SK-N-SH treated with all-trans-retinoic acid at 6 μM for 48 hours (cell line): Measurements from ENCODE around the gene IL3RA.
"Not testable (repeated sequence)": the region's sequence is repeated elsewhere in the genome, so short reads cannot be mapped to it uniquely, and the experiment has no call there.

ENCODE experiments used
- ATAC-seq: fragments of 200-7000 bp; cut with Tn5 transposase; 3 replicates; pipeline ENCODE4 v1.9.1; 2020; ENCODE audit warnings: mild to moderate bottlenecking, moderate library complexity
- ARNTL ChIP-seq: fragments of 450-650 bp; formaldehyde crosslinking; IDR thresholded peaks from 2 replicates; pipeline ENCODE4 v1.5.0; 2020; ENCODE audit warnings: low read depth, mild to moderate bottlenecking, moderate library complexity, borderline replicate concordance
- CREB5 ChIP-seq: fragments of 250-450 bp; sonication (Bioruptor Pico); IDR thresholded peaks from 2 replicates; pipeline ENCODE4 v1.5.1; 2020; ENCODE audit warnings: low read depth, mild to moderate bottlenecking, moderate library complexity
- CSDC2 ChIP-seq: fragments of 250-450 bp; sonication (Bioruptor Pico); IDR thresholded peaks from 2 replicates; pipeline ENCODE4 v1.5.0; 2020; ENCODE audit warnings: mild to moderate bottlenecking, moderate library complexity
- CSRNP3 ChIP-seq: fragments of 250-450 bp; sonication (Bioruptor Pico); IDR thresholded peaks from 2 replicates; pipeline ENCODE4 v1.5.1; 2021; ENCODE audit warnings: mild to moderate bottlenecking, moderate library complexity
- GLIS3 ChIP-seq: fragments of 250-450 bp; sonication (Bioruptor Pico); IDR thresholded peaks from 2 replicates; pipeline ENCODE4 v1.5.0; 2020; ENCODE audit warnings: mild to moderate bottlenecking, moderate library complexity
- ISL1 ChIP-seq: fragments of 250-450 bp; sonication (Bioruptor Pico); IDR thresholded peaks from 2 replicates; pipeline ENCODE4 v2.1.2; 2022; ENCODE audit warnings: mild to moderate bottlenecking, moderate library complexity
- OSR1 ChIP-seq: fragments of 250-450 bp; sonication (Bioruptor Pico); IDR thresholded peaks from 2 replicates; pipeline ENCODE4 v1.8.0; 2022; ENCODE audit warnings: moderate library complexity, mild to moderate bottlenecking, inconsistent platforms
- PATZ1 ChIP-seq: fragments of 250-450 bp; sonication (Bioruptor Pico); IDR thresholded peaks from 2 replicates; pipeline ENCODE4 v1.8.0; 2020; ENCODE audit warnings: mild to moderate bottlenecking, moderate library complexity, borderline replicate concordance
- POU6F1 ChIP-seq: fragments of 250-450 bp; sonication (Bioruptor Pico); IDR thresholded peaks from 2 replicates; pipeline ENCODE4 v1.8.0; 2021; ENCODE audit warnings: low read depth, mild to moderate bottlenecking, moderate library complexity, borderline replicate concordance
- PPARA ChIP-seq: fragments of 250-450 bp; sonication (Bioruptor Pico); IDR thresholded peaks from 2 replicates; pipeline ENCODE4 v1.5.0; 2020; ENCODE audit warnings: mild to moderate bottlenecking, borderline replicate concordance
- RARB ChIP-seq: fragments of 250-450 bp; sonication (Bioruptor Pico); IDR thresholded peaks from 2 replicates; pipeline ENCODE4 v1.8.0; 2021; ENCODE audit warnings: mild to moderate bottlenecking, moderate library complexity
- SNAI2 ChIP-seq: fragments of 250-450 bp; sonication (Bioruptor Pico); IDR thresholded peaks from 2 replicates; pipeline ENCODE4 v1.5.0; 2020; ENCODE audit warnings: mild to moderate bottlenecking, moderate library complexity
- TCF4 ChIP-seq: fragments of 250-450 bp; sonication (Bioruptor Pico); IDR thresholded peaks from 2 replicates; pipeline ENCODE4 v1.8.0; 2021; ENCODE audit warnings: mild to moderate bottlenecking, moderate library complexity, borderline replicate concordance
- TOX ChIP-seq: fragments of 250-450 bp; sonication (Bioruptor Pico); IDR thresholded peaks from 2 replicates; pipeline ENCODE4 v1.8.0; 2021; ENCODE audit warnings: mild to moderate bottlenecking, moderate library complexity, borderline replicate concordance
- TSHZ2 ChIP-seq: fragments of 250-450 bp; sonication (Bioruptor Pico); IDR thresholded peaks from 2 replicates; pipeline ENCODE4 v1.5.0; 2020; ENCODE audit warnings: mild to moderate bottlenecking, moderate library complexity
- ZC3H10 ChIP-seq: fragments of 250-450 bp; sonication (Bioruptor Pico); IDR thresholded peaks from 2 replicates; pipeline ENCODE4 v1.5.1; 2021; ENCODE audit warnings: mild to moderate bottlenecking, moderate library complexity
- ZFP30 ChIP-seq: fragments of 450-650 bp; formaldehyde crosslinking; IDR thresholded peaks from 2 replicates; pipeline ENCODE4 v1.5.0; 2022; ENCODE audit warnings: mild to moderate bottlenecking, moderate library complexity
- ZNF70 ChIP-seq: fragments of 450-650 bp; formaldehyde crosslinking; IDR thresholded peaks from 2 replicates; pipeline ENCODE4 v1.5.0; 2020; ENCODE audit warnings: mild to moderate bottlenecking, moderate library complexity
- ZNF8 ChIP-seq: fragments of 450-650 bp; formaldehyde crosslinking; IDR thresholded peaks from 2 replicates; pipeline ENCODE4 v1.5.0; 2020; ENCODE audit warnings: mild to moderate bottlenecking, moderate library complexity

The IL3RA gene

GRCh38 chrX:1359477-1359873, 22.9 kb downstream of the IL3RA start:
- no peak for ATAC-seq
- TF ChIP-seq ZC3H10 (CRISPR knock-in tag) (no peak), OSR1 (CRISPR knock-in tag) (no peak), PATZ1 (CRISPR knock-in tag) (no peak), ZFP30 (CRISPR knock-in tag) (no peak), ARNTL (no peak), CSDC2 (CRISPR knock-in tag) (no peak), PPARA (CRISPR knock-in tag) (no peak), ZNF70 (no peak), ISL1 (CRISPR knock-in tag) (no peak), SNAI2 (no peak)

GRCh38 chrX:1360171-1360570, 23.6 kb downstream of the IL3RA start:
- no peak for TF ChIP-seq CREB5
- ATAC-seq = no peak

GRCh38 chrX:1361275-1361674, 24.7 kb downstream of the IL3RA start:
- TF ChIP-seq ZFP30 (CRISPR knock-in tag) (no peak), ZNF70 (no peak), CSDC2 (CRISPR knock-in tag) (no peak), TSHZ2 (CRISPR knock-in tag) (no peak), POU6F1 (CRISPR knock-in tag) (no peak), TCF4 (CRISPR knock-in tag) (no peak), GLIS3 (CRISPR knock-in tag) (no peak), ARNTL (no peak), PPARA (CRISPR knock-in tag) (no peak), TOX (CRISPR knock-in tag) (no peak), CSRNP3 (CRISPR knock-in tag) (no peak)
- TF ChIP-seq, all 23 proteins: peak for 0
- peak; percentile 20; the same call in 1 of the 3 replicates for ATAC-seq

GRCh38 chrX:1361910-1362309, 25.3 kb downstream of the IL3RA start:
- TF ChIP-seq POU6F1 (CRISPR knock-in tag) = no peak
- no peak for TF ChIP-seq ZNF70
- no peak for TF ChIP-seq RARB
- no peak for TF ChIP-seq ZNF8
- TF ChIP-seq PPARA (CRISPR knock-in tag) = no peak
- no peak for TF ChIP-seq TOX (CRISPR knock-in tag)
- TF ChIP-seq TSHZ2 (CRISPR knock-in tag) = no peak
- no peak for TF ChIP-seq PATZ1 (CRISPR knock-in tag)
- TF ChIP-seq ZFP30 (CRISPR knock-in tag) = no peak
- no peak; the same call in 2 of the 3 replicates for ATAC-seq

- not testable (repeated sequence) for ATAC-seq
These were observed 29.8 kb downstream of the IL3RA start for GRCh38 chrX:1366363-1366762.
